Hepatocyte (in vitro differentiated cells): ENCODE results near the gene NHLH1.

Experiments
- CTCF ChIP-seq: fragments of 200-600 bp; sonication (generic); IDR thresholded peaks from 2 replicates; pipeline ENCODE4 v1.5.1; 2016; ENCODE audit warnings: antibody characterized with exemption, mild to moderate bottlenecking; ENCODE audit not compliant: poor library complexity
- EZH2 ChIP-seq: fragments of 200-600 bp; sonication (generic); IDR thresholded peaks from 2 replicates; pipeline ENCODE4 v1.6.1; 2016; ENCODE audit warnings: antibody characterized with exemption, mild to moderate bottlenecking, borderline replicate concordance

- TF ChIP-seq CTCF: peak; percentile 81
- TF ChIP-seq EZH2: no peak
These were observed 9.8 kb downstream of the NHLH1 start for GRCh38 chr1:160376525-160377131.
